ENCODE measurements around the gene GLT8D2. TPM values are rescaled to one million over a fixed set of nuclear protein-coding genes. Genes with fewer than 3 reads are reported as not detected.

Gene GLT8D2
- total RNA-seq, 4 donors from 2014 or later: 4.1 to 10.2 (median 6.5) TPM

GRCh38 chr12:104050436-104050835 lies 449 bp upstream of the GLT8D2 start:
- TF ChIP-seq CTCF (IDR thresholded peaks at IDR 0.05; ENCODE audit: low read depth): no peak

DNA sequence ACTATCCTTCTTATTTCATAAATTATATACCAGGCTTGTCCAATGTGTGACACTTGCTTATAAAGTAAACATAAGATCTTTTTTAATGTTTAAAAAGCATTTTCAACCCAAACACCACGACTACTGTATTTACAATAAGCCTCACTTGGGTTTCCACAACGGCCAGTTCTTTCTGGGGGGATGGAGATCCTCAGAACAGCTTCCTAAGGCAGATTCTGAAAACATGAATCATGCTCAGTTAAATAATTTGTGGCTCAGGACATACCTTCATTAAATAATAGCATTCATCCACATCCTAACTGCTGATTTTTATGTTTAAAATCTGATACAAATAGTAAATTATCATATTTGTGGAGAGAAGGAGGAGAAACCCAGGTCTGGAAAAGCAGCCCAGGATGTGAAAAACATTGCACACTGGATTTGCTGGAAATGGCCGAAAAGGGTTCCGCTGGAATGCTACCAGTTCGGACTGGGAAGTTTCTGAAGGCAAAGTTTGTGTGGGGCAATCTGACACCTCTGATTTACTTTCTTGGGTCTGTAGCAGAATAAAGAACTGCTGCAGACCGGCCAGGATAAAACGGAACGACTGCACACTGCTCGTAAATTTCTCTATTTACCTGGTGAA lies 597 bp downstream of the GLT8D2 start:
- TF ChIP-seq CTCF (IDR thresholded peaks at IDR 0.05; ENCODE audit: low read depth): no peak

DNA sequence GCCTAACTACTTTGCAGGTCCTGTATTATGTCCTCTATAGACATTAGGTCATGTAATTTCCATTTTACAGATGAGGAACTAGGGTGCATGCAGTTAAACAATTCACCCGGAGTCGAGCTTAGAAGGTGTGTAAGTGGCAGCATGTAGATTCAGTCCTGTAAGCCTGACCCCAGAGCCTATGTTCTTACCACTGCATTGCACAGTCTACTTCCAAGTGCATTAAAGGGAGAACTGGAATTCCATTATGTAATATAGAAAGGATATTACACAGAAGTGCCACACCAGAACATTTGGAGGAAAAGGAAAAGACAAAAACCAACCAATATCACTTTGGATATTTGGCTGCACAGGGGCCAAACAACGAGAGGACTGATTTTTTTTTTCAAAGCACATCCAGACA lies 1.2 kb downstream of the GLT8D2 start:
- no peak for TF ChIP-seq CTCF (IDR thresholded peaks at IDR 0.05; ENCODE audit: low read depth)

- no peak for TF ChIP-seq CTCF (IDR thresholded peaks at IDR 0.05; ENCODE audit: low read depth)
Observed at GRCh38 chr12:104048162-104048561, 1.8 kb downstream of the GLT8D2 start.

DNA sequence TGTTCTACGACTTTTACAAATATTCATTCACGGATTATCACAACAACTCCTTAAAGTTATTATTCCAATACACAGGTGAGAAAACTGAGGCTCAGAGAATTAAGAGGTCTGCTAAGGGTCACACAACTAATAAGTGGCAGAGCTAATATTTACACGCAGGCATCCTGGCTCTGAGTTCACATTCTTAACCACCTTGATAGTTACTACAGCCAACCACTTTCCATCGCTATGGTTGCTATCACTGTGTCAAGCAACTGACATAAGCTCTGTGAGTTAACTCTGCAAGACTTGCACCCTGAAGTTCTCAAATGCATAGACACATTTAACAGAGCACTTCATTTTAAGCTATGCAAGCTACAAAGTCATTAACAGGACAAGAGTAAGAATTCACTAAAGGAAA lies 3.7 kb downstream of the GLT8D2 start:
- no peak for TF ChIP-seq CTCF (IDR thresholded peaks at IDR 0.05; ENCODE audit: low read depth)

DNA sequence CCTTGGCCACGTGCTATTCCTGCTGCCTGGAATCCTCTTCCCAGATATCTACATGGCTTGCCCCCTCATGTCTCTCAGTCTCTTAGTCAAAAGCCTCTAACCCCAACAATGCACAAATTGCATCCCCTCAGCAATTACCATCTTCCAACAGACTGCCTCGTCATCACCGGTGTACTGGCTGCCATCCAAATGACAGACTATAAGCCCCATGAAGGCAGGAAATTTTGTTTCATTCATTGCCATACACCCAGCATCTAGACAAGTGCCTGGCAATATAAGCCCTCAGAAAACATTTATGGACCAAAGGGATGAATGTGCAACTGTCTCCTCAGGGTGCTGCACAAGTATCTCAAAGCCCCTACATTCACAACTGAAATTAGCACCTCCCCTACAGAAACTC lies 5.8 kb downstream of the GLT8D2 start:
- TF ChIP-seq CTCF (IDR thresholded peaks at IDR 0.05; ENCODE audit: low read depth): no peak

GRCh38 chr12:104042580-104042979 lies 7.4 kb downstream of the GLT8D2 start:
- no peak for TF ChIP-seq CTCF (IDR thresholded peaks at IDR 0.05; ENCODE audit: low read depth)
